ENCODE measurements around the gene AGAP1. TPM values are rescaled to one million over a fixed set of nuclear protein-coding genes. Genes with fewer than 3 reads are reported as not detected.

The AGAP1 gene
- total RNA-seq, result 10 to 100 TPM; 19.1 to 20.8 TPM

GRCh38 chr2:235493775-235494715 is at the start of gene AGAP1:
Gene AGAP1, plus strand, starts transcription at chr2:235494043.
- peak within 1 kb of the TSS; percentile 56 to 61 for H3K27ac ChIP-seq
- no peaks in the 10 kb centered on the region for H3K36me3 ChIP-seq
- no peak for TF ChIP-seq CTCF (IDR thresholded peaks at IDR 0.05)
- peaks cover 10 to 22% of the 10 kb centered on the region in 2 donors for H3K4me1 ChIP-seq (ENCODE audit: control insufficient read depth in 1 of 2, low read depth in 2 of 2)
- peak; percentile 94 for ATAC-seq (ENCODE audit: insufficient number of reproducible peaks, low FRiP score, low read depth)
- H3K27me3 ChIP-seq (replicated peaks; ENCODE audit: insufficient read depth), result no peaks in the 10 kb centered on the region
- DNase-seq (ENCODE audit: low spot score), result peak; percentile 41
- peak within 1 kb of the TSS; percentile 88 for H3K4me3 ChIP-seq
- no peaks in the 10 kb centered on the region for H3K9me3 ChIP-seq

GRCh38 chr2:235444101-235444597 is 49.7 kb upstream of the AGAP1 start:
- no peak overlapping the region for H3K4me3 ChIP-seq
- no peaks in the 10 kb centered on the region for H3K4me1 ChIP-seq (ENCODE audit: control insufficient read depth in 1 of 2, low read depth in 2 of 2)
- H3K27ac ChIP-seq, result no peak overlapping the region
- H3K27me3 ChIP-seq (replicated peaks; ENCODE audit: insufficient read depth), result no peaks in the 10 kb centered on the region
- no peaks in the 10 kb centered on the region for H3K36me3 ChIP-seq
- ATAC-seq (ENCODE audit: insufficient number of reproducible peaks, low FRiP score, low read depth) (no peak), DNase-seq (ENCODE audit: low spot score) (no peak)
- TF ChIP-seq CTCF (IDR thresholded peaks at IDR 0.05), result no peak
- no peaks in the 10 kb centered on the region for H3K9me3 ChIP-seq

- Histone ChIP-seq H3K27ac (no peak overlapping the region), H3K9me3 (no peaks in the 10 kb centered on the region)
- ATAC-seq (ENCODE audit: insufficient number of reproducible peaks, low FRiP score, low read depth), result peak; percentile 12
Measured at GRCh38 chr2:235445116-235445515, 48.7 kb upstream of the AGAP1 start.

GRCh38 chr2:235446082-235446481 is 47.8 kb upstream of the AGAP1 start:
- TF ChIP-seq CTCF (IDR thresholded peaks at IDR 0.05), result no peak
- Histone ChIP-seq H3K9me3 (no peaks in the 10 kb centered on the region), H3K4me3 (no peak overlapping the region), H3K27me3 (replicated peaks; ENCODE audit: insufficient read depth) (no peaks in the 10 kb centered on the region), H3K36me3 (no peaks in the 10 kb centered on the region), H3K4me1 (ENCODE audit: control insufficient read depth in 1 of 2, low read depth in 2 of 2) (no peaks in the 10 kb centered on the region), H3K27ac (no peak overlapping the region)
- ATAC-seq (ENCODE audit: insufficient number of reproducible peaks, low FRiP score, low read depth) (no peak), DNase-seq (ENCODE audit: low spot score) (no peak)

More at GRCh38 chr2:235445116-235445515, 48.7 kb upstream of the AGAP1 start:
- H3K36me3 ChIP-seq, result no peaks in the 10 kb centered on the region
- no peak overlapping the region for H3K4me3 ChIP-seq
- TF ChIP-seq CTCF (IDR thresholded peaks at IDR 0.05), result no peak
- H3K4me1 ChIP-seq (ENCODE audit: control insufficient read depth in 1 of 2, low read depth in 2 of 2), result no peaks in the 10 kb centered on the region
- no peak for DNase-seq (ENCODE audit: low spot score)
- no peaks in the 10 kb centered on the region for H3K27me3 ChIP-seq (replicated peaks; ENCODE audit: insufficient read depth)

- no peak for TF ChIP-seq CTCF (IDR thresholded peaks at IDR 0.05)
- H3K27ac ChIP-seq, result no peak overlapping the region
- no peaks in the 10 kb centered on the region for H3K4me1 ChIP-seq (ENCODE audit: control insufficient read depth in 1 of 2, low read depth in 2 of 2)
- no peaks in the 10 kb centered on the region for H3K27me3 ChIP-seq (replicated peaks; ENCODE audit: insufficient read depth)
- no peak overlapping the region for H3K4me3 ChIP-seq
- ATAC-seq (ENCODE audit: insufficient number of reproducible peaks, low FRiP score, low read depth) (no peak), DNase-seq (ENCODE audit: low spot score) (no peak)
- no peaks in the 10 kb centered on the region for H3K9me3 ChIP-seq
- no peaks in the 10 kb centered on the region for H3K36me3 ChIP-seq
Measured at GRCh38 chr2:235447210-235447609, 46.6 kb upstream of the AGAP1 start.

All from thoracic aorta (tissue), 2 donors.